ENCODE measurements around the gene TTC9B.

Gene TTC9B

DNA sequence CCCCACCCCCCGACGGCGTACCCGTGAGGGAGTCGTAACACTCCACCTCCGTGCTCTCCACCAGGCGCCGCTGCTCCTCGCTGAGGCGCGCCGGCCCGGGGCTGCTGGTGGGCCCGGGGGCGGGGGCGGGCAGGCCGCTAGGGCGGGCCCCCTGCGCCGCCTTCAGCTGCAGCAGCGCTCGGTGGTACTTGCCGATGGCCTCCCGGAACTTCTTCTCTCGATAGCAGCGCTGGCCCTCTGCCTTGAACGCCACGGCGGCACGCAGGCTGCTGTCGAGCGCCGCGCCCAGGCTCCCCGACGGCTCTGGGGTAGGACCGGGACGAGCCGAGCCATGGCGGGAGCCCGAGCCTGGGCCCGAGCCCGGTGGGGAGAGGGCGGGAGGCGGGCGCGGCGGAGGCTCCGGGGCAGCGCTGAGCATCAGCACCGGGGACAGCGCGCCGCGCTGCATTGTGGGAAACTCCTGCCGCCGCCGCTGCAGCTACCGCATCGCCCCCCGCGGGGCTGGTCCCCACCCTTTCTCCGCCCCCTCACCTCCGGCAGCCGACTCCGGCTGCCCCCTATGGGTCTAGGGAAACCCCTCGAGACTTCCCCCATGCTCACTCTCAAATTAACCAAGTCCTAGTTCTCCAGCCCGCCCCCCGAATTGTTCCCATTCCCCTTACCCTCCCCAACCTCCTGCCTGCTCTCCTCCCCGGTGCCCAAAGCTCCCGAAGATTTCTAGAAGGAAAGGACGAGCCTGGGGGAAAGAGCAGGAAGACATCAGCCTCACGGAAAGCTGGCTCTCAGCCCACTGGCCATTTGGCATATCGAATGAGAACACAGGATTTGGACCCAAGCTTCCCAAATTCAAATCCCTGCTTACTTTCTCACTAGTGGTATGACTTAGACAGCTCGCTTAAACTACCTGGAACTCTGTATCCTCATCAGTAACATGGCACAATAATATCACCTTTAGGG lies at the start of gene TTC9B:
Gene TTC9B, minus strand, starts transcription at position 451 of the 957 bp plus-strand sequence. Its CDS starts 3 bp downstream, at position 448.
- peak; percentile 17 for DNase-seq

DNA sequence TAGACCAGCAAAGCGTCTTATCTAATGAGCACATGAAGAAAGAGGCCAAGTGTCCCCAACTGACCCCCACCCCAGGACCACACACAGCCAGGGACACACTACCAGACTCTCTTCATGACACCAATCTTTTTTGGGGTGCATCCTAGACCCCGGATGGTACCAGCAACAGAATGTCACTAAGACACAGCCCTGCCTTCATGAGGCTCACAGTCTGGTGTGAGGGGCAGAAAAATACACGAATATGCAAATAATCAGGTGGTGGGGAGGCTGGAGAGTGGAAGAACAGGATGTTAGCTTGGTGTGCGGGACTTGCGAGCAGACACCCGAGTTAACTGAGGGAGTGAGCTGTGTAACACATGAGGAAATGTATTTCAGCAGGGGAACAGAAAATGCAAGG lies 49.4 kb upstream of the TTC9B start:
- no peak for DNase-seq

DNA sequence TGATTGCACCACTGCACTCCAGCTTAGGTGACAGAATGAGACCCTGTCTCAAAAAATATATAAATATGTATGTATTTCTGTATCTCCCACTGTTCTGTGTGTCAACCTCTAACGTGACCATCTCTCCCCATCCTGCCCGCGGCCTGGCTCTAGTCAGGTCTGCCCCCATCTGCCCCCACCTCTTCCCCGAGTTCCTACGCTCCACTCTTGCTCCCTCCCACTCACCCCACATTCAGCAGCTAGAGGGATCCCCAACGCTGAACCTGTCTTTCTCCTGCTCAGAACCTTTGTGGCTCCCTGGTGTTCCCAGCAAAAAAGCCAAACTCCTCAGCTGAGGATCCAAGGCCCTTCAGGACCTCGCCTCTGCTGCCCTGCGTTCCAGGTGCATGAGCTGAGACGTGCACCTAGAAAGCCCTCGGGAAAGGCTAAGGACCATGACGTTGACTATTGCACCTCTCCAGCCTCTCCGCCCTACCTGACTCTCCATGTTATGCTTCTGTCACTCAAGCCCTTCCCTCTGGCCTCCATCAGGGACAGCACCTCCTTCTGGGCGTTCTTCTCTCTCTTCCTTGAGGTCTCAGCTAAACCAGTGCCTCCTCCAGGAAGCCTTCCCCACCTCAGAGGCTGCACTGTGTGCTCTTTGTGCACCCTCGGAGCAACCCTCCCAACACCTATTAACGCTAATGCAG lies 48.9 kb upstream of the TTC9B start:
- no peak for DNase-seq

DNA sequence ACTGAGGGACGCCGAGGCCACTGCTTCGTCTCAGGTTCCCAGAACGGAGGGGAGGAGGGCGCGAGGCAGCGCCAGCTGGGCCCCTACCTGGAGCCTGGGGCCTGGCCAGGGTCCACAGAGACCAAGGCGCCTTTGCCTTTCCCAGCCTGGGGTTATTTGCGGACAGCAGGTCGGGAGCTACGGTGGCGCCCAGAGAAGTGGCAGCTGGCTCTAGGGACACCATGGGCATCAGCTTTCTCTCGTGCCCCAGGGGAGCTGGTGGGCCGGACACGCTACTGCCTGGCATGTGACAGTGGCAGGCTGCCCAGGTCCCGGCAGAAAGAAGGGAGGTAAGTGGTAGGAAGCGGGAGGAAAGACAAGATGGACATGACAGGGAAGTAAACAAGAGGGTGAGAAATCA lies 47.9 kb upstream of the TTC9B start:
- DNase-seq, result no peak

DNA sequence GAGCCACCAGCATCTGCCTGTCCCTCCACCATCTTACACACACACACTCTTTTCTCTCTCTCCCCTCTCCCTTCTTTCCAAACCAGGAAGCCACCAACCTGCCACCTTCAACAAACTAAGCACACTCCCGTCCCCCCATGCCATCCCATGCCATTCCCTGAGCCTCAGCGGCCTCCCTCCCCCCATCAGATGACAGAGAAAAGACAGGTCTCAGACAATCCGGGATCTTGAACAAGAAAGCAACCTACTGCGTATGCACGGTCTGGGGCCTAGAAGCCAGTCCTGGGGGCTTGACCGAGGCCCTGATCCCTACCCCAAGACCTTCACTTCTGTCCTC lies 47.5 kb upstream of the TTC9B start:
- no peak for DNase-seq

DNA sequence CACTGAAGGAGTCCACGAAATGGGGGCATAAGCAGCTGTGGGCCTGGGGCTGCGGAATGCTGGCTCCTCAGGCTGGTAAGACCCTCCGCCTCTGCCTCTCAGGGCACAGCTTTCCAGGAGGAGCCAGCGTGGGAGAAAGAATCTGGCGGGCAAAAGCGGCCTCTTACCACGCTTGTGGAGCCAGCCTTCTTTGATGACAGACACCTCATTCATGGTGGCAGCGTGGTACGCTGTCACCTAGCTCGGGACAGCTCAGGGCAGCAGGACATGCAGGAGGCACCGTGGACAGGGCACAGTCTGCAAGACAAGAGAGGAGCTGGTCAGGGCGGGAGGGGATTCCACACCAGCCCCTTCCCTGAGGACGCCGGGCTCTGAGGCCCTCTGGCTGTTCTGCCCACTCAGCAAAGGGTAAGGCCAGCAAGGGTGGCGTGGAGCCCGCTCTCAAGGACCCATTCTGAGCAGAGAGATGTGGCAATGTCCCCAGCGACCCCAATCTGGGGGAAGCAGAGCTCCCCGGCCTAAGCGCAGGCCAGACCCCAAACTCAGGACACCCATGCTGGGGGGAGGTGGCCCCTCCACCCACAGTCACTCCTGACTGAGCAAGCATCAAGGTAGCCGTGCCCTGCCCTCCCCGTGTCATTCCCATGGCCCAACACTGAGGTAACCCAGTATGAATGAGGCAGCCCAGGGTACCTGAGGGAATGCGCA lies 47.0 kb upstream of the TTC9B start:
- no peak for DNase-seq

DNA sequence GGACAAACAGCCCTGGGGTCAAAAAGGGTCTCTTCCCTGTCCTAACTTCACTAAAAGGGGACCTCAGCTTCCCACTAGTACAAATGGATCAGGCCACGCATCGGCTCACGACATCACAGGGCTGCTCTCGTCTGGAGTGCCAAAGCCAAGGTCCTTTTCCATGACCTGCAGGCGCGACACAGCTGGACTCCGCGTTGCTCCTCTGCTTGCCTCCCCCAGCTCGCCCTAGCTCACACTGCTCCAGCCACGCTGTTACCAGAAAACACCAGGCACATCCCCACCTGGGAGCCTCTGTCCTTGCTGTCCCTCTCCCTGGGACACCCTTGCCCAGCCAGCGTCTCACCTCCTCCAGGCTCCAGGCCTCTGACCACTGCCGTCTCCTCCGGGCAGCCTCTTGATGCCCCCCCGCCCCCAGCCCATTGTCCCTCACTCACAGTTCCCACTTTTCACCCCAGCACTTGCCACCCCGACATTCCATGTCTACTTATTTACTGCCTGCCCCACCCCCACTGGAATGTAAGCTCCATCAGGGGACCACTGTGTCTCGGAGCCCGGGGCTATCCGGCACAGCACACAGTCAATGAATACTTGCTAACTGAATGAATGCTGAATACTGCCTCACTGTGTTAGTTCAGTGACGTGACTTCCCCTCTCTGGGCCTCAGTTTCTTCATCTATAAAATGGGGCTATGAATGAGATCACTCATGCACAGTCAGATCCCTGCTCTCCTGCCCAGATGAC lies 46.3 kb upstream of the TTC9B start:
- no peak for DNase-seq

DNA sequence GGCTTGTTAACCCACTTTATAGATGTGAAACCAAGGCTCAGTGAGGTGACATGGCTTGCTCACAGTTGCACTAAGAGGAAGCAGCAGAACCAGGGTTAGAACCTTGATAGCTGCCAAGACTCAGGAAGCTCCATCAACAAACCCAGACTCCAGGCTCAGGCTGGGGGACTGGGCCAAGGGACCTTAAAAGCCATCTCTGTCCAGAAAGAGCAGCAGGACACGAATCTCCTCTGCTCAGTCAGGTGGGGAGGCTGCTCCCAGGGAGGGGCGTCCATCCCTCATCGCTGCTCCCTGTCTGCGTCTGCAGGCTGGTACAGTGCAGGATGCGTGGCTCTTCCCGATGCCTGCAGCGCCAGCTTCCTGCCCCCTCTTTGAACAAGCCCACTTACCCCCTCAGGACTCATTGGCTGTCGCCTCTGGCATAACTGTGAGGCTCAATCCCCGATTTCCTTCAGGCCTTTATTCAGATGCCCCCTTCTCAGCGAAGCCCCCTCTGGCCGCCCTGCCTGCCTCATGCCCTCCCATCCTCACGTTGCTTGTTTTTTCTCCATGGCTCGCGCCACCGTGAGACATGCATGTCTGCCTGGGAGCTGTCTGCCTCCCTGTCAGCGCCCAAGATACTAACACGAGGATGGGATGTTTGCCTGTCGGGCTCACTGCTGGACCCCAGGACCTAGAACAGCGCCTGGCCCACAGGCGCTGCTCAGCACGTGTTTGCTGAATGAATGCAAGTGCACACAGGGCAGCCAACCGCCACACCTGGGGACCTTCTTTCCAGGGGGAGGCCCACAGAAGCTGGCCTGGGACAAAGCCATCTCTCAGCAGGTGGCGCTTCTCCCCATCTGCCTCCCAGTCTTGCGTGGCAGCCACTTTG lies 45.5 kb upstream of the TTC9B start:
- no peak for DNase-seq

DNA sequence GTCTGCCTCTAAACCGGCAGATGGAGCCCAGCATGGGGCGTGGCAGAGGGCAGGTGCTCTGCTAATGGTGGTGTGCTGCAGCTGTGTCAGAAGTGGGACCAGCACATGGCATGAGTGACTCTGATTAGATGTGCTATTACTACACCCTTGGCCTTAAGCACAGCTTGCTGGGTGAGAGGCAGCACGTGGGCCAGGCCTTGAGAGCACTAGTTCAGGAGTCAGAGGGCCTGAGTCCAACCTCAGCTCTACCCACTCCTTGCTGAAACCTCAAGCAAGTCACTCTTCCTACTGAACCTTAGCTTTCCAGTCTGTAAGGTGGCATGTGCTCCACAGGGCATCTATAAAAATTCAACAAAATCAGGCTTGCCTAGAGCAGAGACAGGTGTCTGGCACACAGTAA lies 44.2 kb upstream of the TTC9B start:
- DNase-seq, result no peak

DNA sequence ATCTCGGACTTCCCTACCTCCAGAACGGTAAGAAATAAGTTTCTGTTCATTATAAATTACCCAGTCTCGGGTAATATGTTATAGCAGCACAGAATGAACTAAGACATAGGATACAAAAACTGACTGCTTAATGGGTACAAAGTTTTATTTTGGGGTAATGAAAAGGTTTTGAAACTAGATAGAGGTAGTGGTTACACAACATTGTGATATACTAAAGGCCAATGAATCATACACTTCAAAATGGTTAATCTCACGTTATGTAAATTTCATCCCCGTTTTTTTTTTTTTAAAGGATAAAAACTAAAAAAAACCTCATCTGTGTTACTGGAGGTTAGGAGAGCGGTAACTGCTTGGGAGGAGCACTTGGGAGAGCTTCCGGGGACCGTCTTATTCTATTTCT lies 43.4 kb upstream of the TTC9B start:
- no peak for DNase-seq

DNA sequence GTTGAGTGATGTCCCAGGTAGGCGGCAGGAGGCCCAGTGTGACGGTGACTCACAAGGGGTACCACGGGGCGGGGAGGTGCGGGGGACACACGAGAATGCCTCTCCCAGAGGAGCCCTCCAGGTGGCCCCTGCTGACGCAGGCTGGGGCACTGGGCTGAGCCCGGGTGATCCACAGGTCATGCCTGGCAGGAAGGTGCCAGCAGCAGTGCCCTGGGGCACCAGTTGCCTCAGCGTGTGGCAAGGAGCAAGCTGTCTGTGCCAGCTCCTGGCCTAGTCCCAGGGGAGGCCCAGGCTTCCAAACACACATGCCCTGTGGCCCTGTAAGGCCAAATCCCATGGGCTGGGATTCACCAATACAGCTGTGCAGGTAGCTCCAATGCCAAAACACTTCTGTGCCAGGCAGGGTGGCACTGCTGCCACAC lies 38.9 kb upstream of the TTC9B start:
- no peak for DNase-seq

DNA sequence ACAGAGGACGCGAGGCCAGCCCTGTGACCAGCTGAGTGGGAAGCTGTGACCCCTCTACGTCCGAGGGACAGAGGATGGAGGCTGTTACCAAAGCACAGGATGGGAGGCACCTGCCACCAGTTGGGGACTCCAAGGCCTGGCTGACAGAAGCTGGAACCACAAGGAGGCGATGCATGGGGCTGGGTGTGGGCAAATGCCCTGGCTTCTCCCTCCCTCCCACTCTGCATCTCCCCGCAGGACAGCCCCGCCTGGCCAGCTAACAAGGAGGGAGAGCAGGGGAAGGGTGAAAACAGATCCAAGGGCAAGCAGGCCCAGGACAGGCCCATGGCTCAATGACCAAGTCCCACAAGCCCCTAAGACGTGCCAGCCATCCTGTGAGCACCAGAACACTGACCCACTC lies 38.3 kb upstream of the TTC9B start:
- DNase-seq, result no peak

DNA sequence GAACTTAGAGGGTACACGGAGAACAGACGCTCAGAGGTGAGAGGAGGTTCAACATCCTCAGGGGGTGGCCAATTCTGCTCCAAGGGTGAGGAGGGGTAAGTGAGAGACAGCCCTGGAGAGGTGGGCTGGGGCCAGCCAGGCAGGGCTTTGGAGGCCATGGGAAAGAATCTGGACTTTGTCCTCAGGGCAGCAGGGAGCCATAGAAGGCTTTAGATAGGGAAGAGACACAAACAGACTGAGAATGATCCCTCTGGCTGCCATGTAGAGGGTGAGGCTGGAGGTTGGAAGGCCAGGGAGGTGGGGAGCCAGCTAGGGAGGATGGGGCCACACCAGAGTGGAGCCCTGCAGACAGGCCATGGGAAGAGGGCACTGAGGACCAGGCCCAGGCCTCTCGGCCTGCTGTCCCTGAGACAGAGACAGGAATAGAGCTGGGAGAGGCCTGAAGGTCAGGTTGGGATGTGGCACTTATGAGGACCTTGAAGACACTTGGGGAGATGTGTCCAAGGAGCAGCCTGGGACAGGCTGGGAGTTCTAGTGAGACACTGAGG lies 37.5 kb upstream of the TTC9B start:
- no peak for DNase-seq

DNA sequence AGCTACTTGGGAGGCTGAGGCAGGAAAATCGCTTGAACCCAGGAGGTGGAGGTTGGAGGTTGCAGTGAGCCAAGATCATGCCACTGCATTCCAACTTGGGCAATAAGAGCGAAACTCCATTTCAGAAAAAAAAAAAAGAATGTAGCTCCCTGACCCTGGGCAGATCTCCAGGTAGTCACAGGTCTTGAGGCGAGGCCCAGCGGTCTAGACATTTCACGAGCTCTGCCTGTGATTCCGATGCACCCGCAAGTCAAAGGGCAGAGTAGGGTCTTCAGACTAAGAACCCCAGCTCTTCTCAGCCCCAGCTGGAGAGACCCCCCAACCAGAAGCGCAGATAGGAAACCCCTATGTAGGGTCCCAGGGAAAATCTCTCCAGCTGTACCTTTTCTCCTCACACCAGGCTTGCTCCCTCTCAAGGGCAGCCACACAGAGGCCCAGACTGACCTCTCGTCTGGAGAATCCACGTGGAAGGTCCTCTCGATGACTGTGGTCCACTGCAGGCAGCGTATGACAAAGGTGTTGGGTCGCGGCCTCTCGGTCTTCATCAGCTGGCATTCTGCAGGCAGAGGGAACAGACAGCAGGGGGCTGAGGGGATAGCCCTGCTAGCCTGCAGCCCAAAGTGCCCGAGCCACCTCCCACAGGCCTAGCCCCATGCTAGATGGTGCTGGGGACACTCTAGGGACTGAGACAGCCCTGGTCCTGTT lies 36.7 kb upstream of the TTC9B start:
- DNase-seq, result no peak

DNA sequence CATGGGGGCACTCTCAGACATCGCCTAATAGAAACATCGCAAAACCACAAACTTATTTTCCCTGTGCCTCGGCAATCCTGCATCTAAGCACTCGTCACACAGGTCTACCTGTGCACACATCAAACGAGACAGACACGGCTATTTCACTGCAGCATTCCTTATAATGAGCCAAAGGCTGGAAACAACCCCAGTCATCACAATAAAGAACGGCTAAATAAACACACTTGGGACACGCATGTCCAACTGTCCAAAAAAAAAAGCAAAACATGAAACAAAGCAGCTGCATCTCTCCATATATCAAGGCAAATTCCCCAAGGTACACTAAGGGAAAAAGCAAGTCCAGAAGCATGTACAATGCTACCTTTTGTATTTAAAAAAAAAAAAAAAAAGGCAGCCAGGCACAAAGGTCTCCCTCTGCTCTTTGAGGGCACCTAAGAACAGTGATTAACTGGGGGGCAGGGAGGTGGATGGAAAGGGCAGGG lies 35.5 kb upstream of the TTC9B start:
- DNase-seq, result no peak

DNA sequence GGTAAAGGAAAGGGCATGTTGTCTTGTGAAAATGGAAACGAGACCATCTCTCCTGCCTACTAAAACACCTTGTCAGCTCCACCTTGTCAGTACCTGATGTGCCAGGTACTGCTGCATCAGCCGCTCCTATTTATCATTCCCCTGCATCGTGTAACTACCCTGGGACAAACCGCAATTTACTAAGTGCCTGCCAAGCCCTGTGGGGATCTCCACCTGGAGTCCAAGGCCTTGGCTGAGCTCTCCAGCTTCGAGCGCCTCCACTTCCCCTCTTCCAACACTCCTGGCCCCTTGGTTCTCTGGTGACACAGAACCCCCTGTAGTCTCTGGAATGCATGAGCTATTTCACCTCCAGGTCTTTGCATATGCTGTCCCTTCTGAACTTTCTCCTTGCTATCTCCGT lies 34.2 kb upstream of the TTC9B start:
- no peak for DNase-seq

DNA sequence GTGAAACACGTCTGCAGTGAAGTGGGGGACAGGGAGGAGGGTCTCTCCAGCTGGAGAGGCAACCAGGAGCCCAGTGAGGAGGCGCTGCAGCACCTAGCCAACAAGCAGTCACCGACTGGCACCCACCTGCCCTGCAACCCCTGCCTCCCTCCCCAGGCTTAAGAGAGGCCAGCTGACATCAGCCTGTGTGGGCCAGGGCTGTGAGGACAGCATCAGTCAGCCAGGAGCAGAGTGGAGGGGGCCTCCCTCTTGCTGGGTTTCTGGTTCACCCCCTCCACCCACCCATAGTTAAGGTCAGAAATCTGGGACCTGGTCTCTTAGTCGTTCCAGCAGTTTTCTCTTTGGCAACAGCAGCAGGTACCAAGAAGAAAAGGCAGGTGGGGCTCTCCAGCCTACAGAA lies 33.8 kb upstream of the TTC9B start:
- no peak for DNase-seq

DNA sequence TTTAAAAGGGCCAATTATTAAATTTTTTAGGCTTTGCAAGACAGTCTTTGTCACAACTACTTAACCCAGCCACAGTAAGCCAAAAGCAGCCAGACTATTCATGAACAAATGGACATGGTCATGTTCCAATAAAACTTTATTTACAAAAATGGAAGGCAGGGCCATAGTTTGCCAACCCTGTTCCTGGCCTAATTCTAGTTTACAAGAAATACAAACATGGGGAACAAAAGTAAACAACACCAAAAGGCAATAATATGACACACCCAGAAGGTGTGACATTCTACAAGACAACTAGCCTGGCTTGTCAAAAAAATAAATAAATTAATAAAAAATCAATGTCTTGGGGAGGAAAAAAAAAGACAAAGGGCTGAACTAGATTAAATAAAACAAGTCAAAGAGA lies 33.1 kb upstream of the TTC9B start:
- DNase-seq, result no peak

DNA sequence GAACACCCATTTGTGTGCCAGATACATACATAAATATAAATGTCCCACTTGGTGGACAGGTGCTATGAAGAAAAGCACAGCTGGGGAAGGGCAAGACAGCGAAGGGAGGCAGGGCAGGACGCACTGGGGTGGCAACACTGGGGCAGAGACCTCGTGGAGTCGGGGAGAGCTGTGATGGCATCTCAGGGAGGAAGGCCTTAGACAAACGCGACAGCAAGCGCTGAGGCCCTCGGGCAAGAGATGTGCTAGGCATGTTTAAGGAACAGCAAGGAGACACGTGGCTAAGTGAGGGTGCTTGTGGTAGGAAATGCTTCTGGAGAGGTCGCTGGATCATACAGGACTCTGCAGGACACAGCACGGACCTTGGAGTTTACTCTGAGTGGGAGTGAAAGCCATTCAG lies 31.6 kb upstream of the TTC9B start:
- DNase-seq, result no peak

DNA sequence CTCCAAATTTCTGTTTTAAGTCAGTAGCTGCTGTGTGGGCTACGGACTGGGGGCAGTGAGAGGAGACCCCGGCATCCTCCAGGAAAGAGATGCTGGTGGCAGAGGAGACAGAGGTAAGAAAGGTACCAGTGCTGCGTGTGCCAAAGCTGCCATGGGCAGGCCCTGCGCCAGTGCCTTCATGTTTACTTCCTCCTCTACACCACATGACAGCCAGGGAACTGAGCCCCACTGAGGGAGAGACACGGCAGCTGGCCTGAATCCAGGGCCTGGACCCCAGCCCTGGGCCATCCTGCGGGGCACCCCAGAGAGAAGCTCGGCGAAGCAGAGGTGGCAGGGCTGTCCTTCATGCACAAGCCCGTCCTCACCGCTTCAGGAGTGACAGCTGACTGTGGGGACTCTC lies 31.0 kb upstream of the TTC9B start:
- DNase-seq, result no peak

DNA sequence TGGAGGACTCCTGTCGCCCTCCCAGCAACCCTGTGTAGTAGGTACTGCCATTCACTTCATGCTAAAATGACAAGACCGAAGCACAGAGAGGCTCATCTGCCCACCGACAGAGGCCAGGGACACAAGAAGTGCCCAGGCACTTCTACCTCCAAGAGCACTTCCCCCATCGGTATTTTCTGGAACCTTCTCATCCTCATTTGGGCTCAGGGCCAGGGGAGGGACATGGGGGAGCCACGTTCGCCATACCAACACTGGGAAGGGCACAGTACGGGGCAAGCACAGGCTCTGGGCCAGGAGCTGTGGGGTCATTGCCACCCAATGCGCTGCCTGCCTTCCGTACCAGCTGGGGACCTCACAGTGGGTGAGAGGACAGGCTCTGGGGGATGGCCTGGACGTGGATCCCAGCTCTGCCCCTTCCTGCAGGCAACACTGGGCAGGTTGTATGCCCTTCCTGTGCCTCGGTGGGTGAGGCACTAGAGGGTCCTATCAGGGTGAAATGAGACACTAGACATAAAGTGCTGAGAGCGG lies 29.6 kb upstream of the TTC9B start:
- DNase-seq, result no peak

Data from activated effector memory CD4-positive, alpha-beta T cell treated with Interleukin-2 at 50 U/mL for 16 hours (primary cell).